IMR-90 (cell line): ENCODE data around the gene NCOA3. TPM values are rescaled to one million over a fixed set of nuclear protein-coding genes. Genes with fewer than 3 reads are reported as not detected.

Experiments
- ATAC-seq: fragments of 200-7000 bp; cut with Tn5 transposase; 2 replicates; pipeline ENCODE4 v1.9.1; 2020; ENCODE audit warnings: low read depth, mild to moderate bottlenecking, moderate library complexity
- BruUV-seq: library from RNA; stranded (reverse); fragments of 400-500 nt; replicated peaks from 2 replicates; lab custom pipeline; 2021; lab: Mats Ljungman, UMichigan
- CTCF ChIA-PET: fragments of 300-600 bp; formaldehyde crosslinking; extraction: SDS; loops from one replicate; lab custom pipeline; 2021; ENCODE audit warnings: antibody characterized with exemption; lab: Yijun Ruan, JAX
- POLR2A ChIA-PET: fragments of 300-600 bp; sonication (Branson Sonifier 250); formaldehyde crosslinking; loops from one replicate; lab custom pipeline; 2022; ENCODE audit warnings: antibody characterized with exemption; ENCODE audit not compliant: unreplicated experiment; lab: Charles Lee
- DNase-seq: peaks from one replicate; pipeline ENCODE4 v3.0.0; 2013
- H2AFZ ChIP-seq: replicated peaks from 2 replicates; pipeline ENCODE3; 2013; ENCODE audit warnings: low read length, mild to moderate bottlenecking; ENCODE audit not compliant: poor library complexity
- H2AK5ac ChIP-seq: 2 replicates; pipeline ENCODE4 v1.6.1; 2013; ENCODE audit warnings: low read depth, low read length, inconsistent platforms
- H2AK9ac ChIP-seq: replicated peaks from 2 replicates; pipeline ENCODE3; 2013; ENCODE audit warnings: mild to moderate bottlenecking, low read depth, low read length, moderate library complexity; ENCODE audit not compliant: poor library complexity
- H2BK120ac ChIP-seq: 2 replicates; pipeline ENCODE4 v1.6.1; 2013; ENCODE audit warnings: low read depth, low read length, inconsistent platforms
- H2BK15ac ChIP-seq: 3 replicates; pipeline ENCODE4 v1.6.1; 2013; ENCODE audit warnings: low read depth, low read length, inconsistent platforms
- H2BK20ac ChIP-seq: 2 replicates; pipeline ENCODE4 v1.6.1; 2013; ENCODE audit warnings: low read depth, mild to moderate bottlenecking, inconsistent platforms, low read length, moderate library complexity
- H2BK5ac ChIP-seq: 2 replicates; pipeline ENCODE4 v1.6.1; 2013; ENCODE audit warnings: mild to moderate bottlenecking, low read depth, low read length, inconsistent platforms; ENCODE audit not compliant: poor library complexity, severe bottlenecking
- H3K14ac ChIP-seq: replicated peaks from 2 replicates; pipeline ENCODE4 v1.6.1; 2013; ENCODE audit warnings: low read depth, low read length, inconsistent platforms
- H3K18ac ChIP-seq: 2 replicates; pipeline ENCODE4 v1.6.1; 2013; ENCODE audit warnings: low read depth, low read length, control low read depth
- H3K23ac ChIP-seq: 2 replicates; pipeline ENCODE4 v1.6.1; 2013; ENCODE audit warnings: low read depth, low read length, inconsistent platforms
- H3K27ac ChIP-seq: 2 replicates; pipeline ENCODE4 v1.5.1; 2013; ENCODE audit warnings: mild to moderate bottlenecking, control low read depth, low read length; ENCODE audit not compliant: insufficient read depth
- H3K27me3 ChIP-seq: 2 replicates; pipeline ENCODE4 v1.6.1; 2013; ENCODE audit warnings: low read length; ENCODE audit not compliant: control insufficient read depth, insufficient read depth
- H3K36me3 ChIP-seq: 2 replicates; pipeline ENCODE4 v1.6.1; 2013; ENCODE audit warnings: low read length, mixed read lengths; ENCODE audit not compliant: control insufficient read depth, insufficient read depth
- H3K4ac ChIP-seq: 2 replicates; pipeline ENCODE4 v1.6.1; 2013; ENCODE audit warnings: low read depth, low read length, inconsistent platforms
- H3K4me1 ChIP-seq: 2 replicates; pipeline ENCODE4 v1.6.1; 2013; ENCODE audit warnings: low read length, mixed read lengths; ENCODE audit not compliant: control insufficient read depth, insufficient read depth
- H3K4me2 ChIP-seq: 2 replicates; pipeline ENCODE4 v1.6.1; 2013; ENCODE audit warnings: low read depth, mild to moderate bottlenecking, control low read depth, low read length, moderate library complexity
- H3K4me3 ChIP-seq: 2 replicates; pipeline ENCODE4 v1.5.1; 2013; ENCODE audit warnings: low read depth, mild to moderate bottlenecking, control low read depth, low read length, moderate library complexity; ENCODE audit not compliant: insufficient read depth
- H3K56ac ChIP-seq: 2 replicates; pipeline ENCODE4 v1.6.1; 2013; ENCODE audit warnings: low read length, inconsistent platforms; ENCODE audit not compliant: insufficient read depth; ENCODE audit errors: extremely low read depth
- H3K79me1 ChIP-seq, 2 experiments: 2 replicates each; pipeline ENCODE4 v1.6.1; 2013; ENCODE audit warnings: low read length in 2 of 2, inconsistent platforms in 1 of 2, low read depth in 1 of 2
- H3K9ac ChIP-seq: 2 replicates; pipeline ENCODE4 v1.6.1; 2013; ENCODE audit warnings: low read depth, low read length, control low read depth
- H3K9me1 ChIP-seq: 2 replicates; pipeline ENCODE4 v1.6.1; 2013; ENCODE audit warnings: low read length, inconsistent platforms; ENCODE audit not compliant: insufficient read depth
- H3K9me3 ChIP-seq: 2 replicates; pipeline ENCODE4 v1.6.1; 2013; ENCODE audit warnings: low read length; ENCODE audit not compliant: control insufficient read depth, insufficient read depth
- H4K20me1 ChIP-seq: 2 replicates; pipeline ENCODE4 v1.6.1; 2013; ENCODE audit warnings: low read length, inconsistent platforms; ENCODE audit not compliant: insufficient read depth
- H4K5ac ChIP-seq: 2 replicates; pipeline ENCODE4 v1.6.1; 2013; ENCODE audit warnings: mild to moderate bottlenecking, low read depth, low read length, control low read depth
- H4K8ac ChIP-seq, 2 experiments: 2 replicates each; pipeline ENCODE4 v1.6.1; 2013; ENCODE audit warnings: low read depth in 2 of 2, low read length in 2 of 2, control low read depth in 1 of 2, inconsistent platforms in 1 of 2
- H4K91ac ChIP-seq: 2 replicates; pipeline ENCODE4 v1.6.1; 2013; ENCODE audit warnings: low read depth, low read length, inconsistent platforms; ENCODE audit not compliant: insufficient read depth
- BHLHE40 ChIP-seq: fragments of 150-350 bp; IDR thresholded peaks from 2 replicates; pipeline ENCODE4 v1.6.1; 2016; ENCODE audit warnings: mild to moderate bottlenecking, low read depth, low read length
- CEBPB ChIP-seq: IDR thresholded peaks from 2 replicates; pipeline ENCODE4 v1.6.1; 2012; ENCODE audit warnings: low read depth, low read length, improper control_type of control experiment
- CHD1 ChIP-seq: IDR thresholded peaks from 2 replicates; pipeline ENCODE4 v1.6.1; 2012; ENCODE audit warnings: low read depth, low read length, improper control_type of control experiment
- MAZ ChIP-seq: IDR thresholded peaks from 2 replicates; pipeline ENCODE4 v1.6.1; 2012; ENCODE audit warnings: low read depth, mild to moderate bottlenecking, low read length, improper control_type of control experiment, moderate library complexity, borderline replicate concordance
- NFE2L2 ChIP-seq: fragments of 150-350 bp; IDR thresholded peaks from 2 replicates; pipeline ENCODE4 v1.6.1; 2016; ENCODE audit warnings: low read depth, mild to moderate bottlenecking, low read length
- RAD21 ChIP-seq: IDR thresholded peaks from 2 replicates; pipeline ENCODE4 v1.6.1; 2012; ENCODE audit warnings: low read length, improper control_type of control experiment
- RCOR1 ChIP-seq: IDR thresholded peaks from 2 replicates; pipeline ENCODE4 v1.6.1; 2012; ENCODE audit warnings: mild to moderate bottlenecking, low read length, improper control_type of control experiment; ENCODE audit not compliant: insufficient replicate concordance
- RFX5 ChIP-seq: IDR thresholded peaks from 2 replicates; pipeline ENCODE4 v1.8.0; 2012; ENCODE audit warnings: low read depth, mild to moderate bottlenecking, low read length, moderate library complexity
- dilution Hi-C: fragments of 300-500 bp; cut with HindIII; formaldehyde crosslinking; loops from one replicate; pipeline ENCODE4 v1.14.3; 2018; ENCODE audit warnings: low sequenced_read_pairs; ENCODE audit not compliant: unreplicated experiment
- in situ Hi-C: fragments of 300-500 bp; cut with MboI; formaldehyde crosslinking; loops from 3 replicates; pipeline ENCODE4 v1.14.3; 2019; ENCODE audit warnings: low sequenced_read_pairs, inconsistent platforms, mixed read lengths
- intact Hi-C: fragments of 100-400 bp; cut with micrococcal nuclease; formaldehyde crosslinking; loops from 2 replicates; pipeline ENCODE4 v1.10.0; 2022
- polyA plus RNA-seq, 3 experiments: library from polyadenylated mRNA; depleted of rRNA; stranded (reverse); fragments of >200 nt; gene quantifications; 2 replicates each; pipeline ENCODE4 v1.2.3, GENCODE V29; 2012; ENCODE audit warnings: low replicate concordance in 1 of 3
- total RNA-seq: library from RNA; depleted of rRNA; stranded (reverse); fragments of >200 nt; gene quantifications from 2 replicates; pipeline ENCODE4 v1.2.3, GENCODE V29; 2012
- TF ChIP-seq, protein P1 (sequence below): conservative IDR thresholded peaks from 2 replicates; pipeline ENCODE4 v1.5.1; 2012; ENCODE audit warnings: mild to moderate bottlenecking, low read depth, low read length, improper control_type of control experiment
- TF ChIP-seq, protein P2 (sequence below): fragments of 150-350 bp; IDR thresholded peaks from 2 replicates; pipeline ENCODE4 v1.6.1; 2016; ENCODE audit warnings: low read depth, mild to moderate bottlenecking, low read length, moderate library complexity, borderline replicate concordance
- TF ChIP-seq, protein P3 (sequence below): fragments of 150-350 bp; IDR thresholded peaks from 2 replicates; pipeline ENCODE4 v1.6.1; 2017; ENCODE audit warnings: mild to moderate bottlenecking, antibody characterized with exemption, low read length, low read depth

Gene NCOA3
- total and polyA plus RNA-seq, 2 of the 4 experiments (the other 2 are of a cell fraction), result 8.8 to 29.0 TPM

DNA sequence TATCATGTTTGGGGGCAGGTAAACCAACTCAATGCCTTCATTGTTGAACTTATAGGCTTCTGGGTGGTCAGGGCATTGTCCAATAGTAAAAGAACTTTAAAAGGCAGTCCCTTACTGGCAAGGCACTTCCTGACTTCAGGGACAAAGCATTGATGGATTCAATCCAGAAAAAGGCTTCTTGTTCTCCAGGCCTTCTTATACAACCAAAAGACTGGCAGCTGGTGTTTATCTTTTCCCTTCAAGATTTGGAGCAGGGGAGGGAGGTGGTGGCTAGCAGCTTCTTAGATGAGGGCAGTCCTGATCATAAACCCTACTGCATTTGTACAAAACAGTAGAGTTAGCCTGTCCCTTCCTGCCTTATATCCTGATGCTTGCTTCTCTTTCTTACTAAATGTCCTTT is 57.5 kb downstream of the NCOA3 start:
- in situ Hi-C loops (no loop called here), intact Hi-C loops (no loop called here), dilution Hi-C loops (no loop called here)
- no peak overlapping the region for H3K9ac ChIP-seq
- H2BK15ac ChIP-seq, result no peak overlapping the region
- peak overlapping the region; percentile 31; the same call in 1 of the 2 replicates for H3K23ac ChIP-seq
- no peak overlapping the region for H2AK9ac ChIP-seq
- H3K4ac ChIP-seq, result no peak overlapping the region
- H3K36me3 ChIP-seq, result no peaks in the 10 kb centered on the region
- TF ChIP-seq RCOR1, result no peak
- no peak for TF ChIP-seq CEBPB
- no peak for TF ChIP-seq MAZ
- no peak for TF ChIP-seq BHLHE40
- TF ChIP-seq NFE2L2, result no peak
- TF ChIP-seq CHD1, result no peak
- TF ChIP-seq RAD21, result no peak
- TF ChIP-seq, protein P1, sequence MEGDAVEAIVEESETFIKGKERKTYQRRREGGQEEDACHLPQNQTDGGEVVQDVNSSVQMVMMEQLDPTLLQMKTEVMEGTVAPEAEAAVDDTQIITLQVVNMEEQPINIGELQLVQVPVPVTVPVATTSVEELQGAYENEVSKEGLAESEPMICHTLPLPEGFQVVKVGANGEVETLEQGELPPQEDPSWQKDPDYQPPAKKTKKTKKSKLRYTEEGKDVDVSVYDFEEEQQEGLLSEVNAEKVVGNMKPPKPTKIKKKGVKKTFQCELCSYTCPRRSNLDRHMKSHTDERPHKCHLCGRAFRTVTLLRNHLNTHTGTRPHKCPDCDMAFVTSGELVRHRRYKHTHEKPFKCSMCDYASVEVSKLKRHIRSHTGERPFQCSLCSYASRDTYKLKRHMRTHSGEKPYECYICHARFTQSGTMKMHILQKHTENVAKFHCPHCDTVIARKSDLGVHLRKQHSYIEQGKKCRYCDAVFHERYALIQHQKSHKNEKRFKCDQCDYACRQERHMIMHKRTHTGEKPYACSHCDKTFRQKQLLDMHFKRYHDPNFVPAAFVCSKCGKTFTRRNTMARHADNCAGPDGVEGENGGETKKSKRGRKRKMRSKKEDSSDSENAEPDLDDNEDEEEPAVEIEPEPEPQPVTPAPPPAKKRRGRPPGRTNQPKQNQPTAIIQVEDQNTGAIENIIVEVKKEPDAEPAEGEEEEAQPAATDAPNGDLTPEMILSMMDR, result no peak
- TF ChIP-seq, protein P2, sequence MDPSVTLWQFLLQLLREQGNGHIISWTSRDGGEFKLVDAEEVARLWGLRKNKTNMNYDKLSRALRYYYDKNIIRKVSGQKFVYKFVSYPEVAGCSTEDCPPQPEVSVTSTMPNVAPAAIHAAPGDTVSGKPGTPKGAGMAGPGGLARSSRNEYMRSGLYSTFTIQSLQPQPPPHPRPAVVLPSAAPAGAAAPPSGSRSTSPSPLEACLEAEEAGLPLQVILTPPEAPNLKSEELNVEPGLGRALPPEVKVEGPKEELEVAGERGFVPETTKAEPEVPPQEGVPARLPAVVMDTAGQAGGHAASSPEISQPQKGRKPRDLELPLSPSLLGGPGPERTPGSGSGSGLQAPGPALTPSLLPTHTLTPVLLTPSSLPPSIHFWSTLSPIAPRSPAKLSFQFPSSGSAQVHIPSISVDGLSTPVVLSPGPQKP, result no peak
- TF ChIP-seq RFX5, result no peak
- TF ChIP-seq, protein P3, sequence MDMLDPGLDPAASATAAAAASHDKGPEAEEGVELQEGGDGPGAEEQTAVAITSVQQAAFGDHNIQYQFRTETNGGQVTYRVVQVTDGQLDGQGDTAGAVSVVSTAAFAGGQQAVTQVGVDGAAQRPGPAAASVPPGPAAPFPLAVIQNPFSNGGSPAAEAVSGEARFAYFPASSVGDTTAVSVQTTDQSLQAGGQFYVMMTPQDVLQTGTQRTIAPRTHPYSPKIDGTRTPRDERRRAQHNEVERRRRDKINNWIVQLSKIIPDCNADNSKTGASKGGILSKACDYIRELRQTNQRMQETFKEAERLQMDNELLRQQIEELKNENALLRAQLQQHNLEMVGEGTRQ, result no peak
- DNase-seq (peak; percentile 24), ATAC-seq (peak; percentile 44)
- ChIA-PET POLR2A (no interaction called here), CTCF (no interaction called here)
- peak overlapping the region; percentile 20 for H2BK5ac ChIP-seq
- H3K14ac ChIP-seq, result 0 out of 2 replicates have a peak overlapping the region, but pooled peaks have one; percentile 42
- no peak overlapping the region for H2AFZ ChIP-seq
- H3K4me1 ChIP-seq, result peaks cover 9% of the 10 kb centered on the region
- no peak overlapping the region for H2AK5ac ChIP-seq
- H4K5ac ChIP-seq, result no peak overlapping the region
- H4K91ac ChIP-seq, result no peak overlapping the region
- H3K4me3 ChIP-seq, result no peak overlapping the region
- no peak overlapping the region for H3K27ac ChIP-seq
- no peak overlapping the region for H3K4me2 ChIP-seq
- no peaks in the 10 kb centered on the region; the same call in 1 of the 2 replicates for H3K9me1 ChIP-seq
- no peak overlapping the region for H4K8ac ChIP-seq
- H2BK120ac ChIP-seq, result 0 out of 2 replicates have a peak overlapping the region, but pooled peaks have one; percentile 7
- no peak overlapping the region; the same call in 1 of the 2 replicates for H2BK20ac ChIP-seq
- H3K9me3 ChIP-seq, result no peaks in the 10 kb centered on the region
- no peak overlapping the region for H3K56ac ChIP-seq
- H4K20me1 ChIP-seq, result peaks cover 21% of the 10 kb centered on the region; the same call in 1 of the 2 replicates
- no peak overlapping the region for H3K18ac ChIP-seq
- H3K27me3 ChIP-seq, result no peaks in the 10 kb centered on the region
- peaks cover 28 to 62% of the 10 kb centered on the region in 2 experiments for H3K79me1 ChIP-seq
- no TSS peak for BruUV-seq
